Muscle of leg (tissue), 11 donors: Measurements from ENCODE around the gene GOLGA3. TPM values are rescaled to one million over a fixed set of nuclear protein-coding genes. Genes with fewer than 3 reads are reported as not detected.
"Not testable (repeated sequence)": the region's sequence is repeated elsewhere in the genome, so short reads cannot be mapped to it uniquely, and the experiment has no call there.

Source experiments
- DNase-seq: peaks from one replicate; pipeline ENCODE4 v3.0.0; 2013
- H3K27ac ChIP-seq: one replicate; pipeline ENCODE4 v1.5.1; 2013; ENCODE audit warnings: mild to moderate bottlenecking, low read length, control low read depth
- H3K27me3 ChIP-seq: one replicate; pipeline ENCODE4 v1.6.1; 2013; ENCODE audit warnings: low read length; ENCODE audit not compliant: control insufficient read depth, insufficient read depth
- H3K36me3 ChIP-seq: one replicate; pipeline ENCODE4 v1.6.1; 2013; ENCODE audit warnings: low read length; ENCODE audit not compliant: control insufficient read depth, insufficient read depth
- H3K4me1 ChIP-seq: one replicate; pipeline ENCODE4 v1.6.1; 2013; ENCODE audit warnings: low read length; ENCODE audit not compliant: control insufficient read depth, insufficient read depth
- H3K4me3 ChIP-seq: one replicate; pipeline ENCODE4 v1.5.1; 2013; ENCODE audit warnings: low read length, control low read depth
- H3K9me3 ChIP-seq: replicated peaks from 2 replicates; pipeline ENCODE4 v1.6.1; 2013; ENCODE audit warnings: low read depth, low read length; ENCODE audit not compliant: control insufficient read depth
- WGBS: methylation state at CpG from one replicate; pipeline ENCODE4 v1.1.5; 2013; ENCODE audit warnings: missing lambda C conversion rate; ENCODE audit not compliant: insufficient coverage; 5-methylcytosine and 5-hydroxymethylcytosine counted together
- polyA plus RNA-seq, 8 donors: library from polyadenylated mRNA; unstranded; fragments of 120-200 nt; gene quantifications; one replicate each; pipeline versions ENCODE4 v1.2.1 to v1.2.3, GENCODE V29; 2013; ENCODE audit warnings: inconsistent platforms in 1 of 8, low replicate concordance in 1 of 8; ENCODE audit not compliant: insufficient read length in 8 of 8, insufficient read depth in 1 of 8
- total RNA-seq: library from RNA; stranded (reverse); fragments of 120-200 nt; gene quantifications from one replicate; pipeline ENCODE4 v1.2.4, GENCODE V29; 2013

The GOLGA3 gene
- total and polyA plus RNA-seq, 9 donors, result 31.3 to 57.9 (median 41.3) TPM

DNA sequence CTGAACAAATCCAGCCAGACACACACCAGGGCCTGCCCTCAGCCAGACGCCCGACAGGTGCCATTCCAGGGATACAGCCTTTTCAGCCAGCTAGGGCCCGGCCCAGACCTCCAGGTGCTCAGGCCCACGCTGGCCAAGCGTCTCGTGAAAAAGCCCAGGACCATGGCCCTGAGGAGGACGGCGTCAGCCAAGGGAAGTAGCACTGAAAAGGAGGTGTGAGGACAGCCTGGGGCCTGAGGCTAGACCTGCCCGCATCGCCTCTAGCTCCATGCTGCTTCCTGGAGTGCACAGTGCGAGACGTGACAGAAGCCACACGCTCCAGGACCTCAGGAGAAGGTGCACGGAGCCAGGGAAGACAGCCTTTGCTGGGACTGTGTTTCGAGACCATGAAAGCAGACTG, 29.8 kb downstream of the GOLGA3 start:
- no peak overlapping the region for H3K4me3 ChIP-seq
- H3K27me3 ChIP-seq, result no peaks in the 10 kb centered on the region
- peaks cover 82% of the 10 kb centered on the region for H3K36me3 ChIP-seq
- H3K4me1 ChIP-seq, result no peaks in the 10 kb centered on the region
- no peaks in the 10 kb centered on the region for H3K9me3 ChIP-seq
- DNase-seq, result no peak
- H3K27ac ChIP-seq, result no peak overlapping the region
- WGBS, result 93% methylated on average over 15 of the region's 15 CpGs

GRCh38 chr12:132797820-132798570, 30.7 kb downstream of the GOLGA3 start:
- WGBS, result 89% methylated on average over 12 of the region's 24 CpGs

DNA sequence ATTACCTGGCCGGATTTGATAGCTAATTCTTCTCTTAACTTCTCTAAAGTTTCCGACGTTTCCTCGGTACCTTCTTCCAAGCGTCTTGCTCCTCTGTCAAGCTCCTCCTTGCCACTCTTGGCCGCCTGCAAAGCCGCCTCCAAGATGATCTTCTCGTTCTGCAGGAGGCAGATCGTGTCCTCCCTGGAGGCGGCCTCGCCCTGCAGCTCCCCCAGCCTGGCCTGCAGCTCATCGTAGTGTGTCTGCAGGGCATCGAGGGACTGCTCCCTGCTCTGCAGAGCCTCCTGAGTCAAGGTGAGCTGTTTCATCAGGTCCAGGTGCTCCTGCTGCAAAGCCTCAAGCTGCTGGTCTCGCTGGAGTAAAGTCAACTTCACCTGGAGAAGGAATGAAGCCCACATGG, 32.8 kb downstream of the GOLGA3 start:
- H3K27me3 ChIP-seq, result no peaks in the 10 kb centered on the region
- WGBS, result 94% methylated on average over 14 of the region's 14 CpGs
- no peaks in the 10 kb centered on the region for H3K9me3 ChIP-seq
- no peaks in the 10 kb centered on the region for H3K4me1 ChIP-seq
- H3K4me3 ChIP-seq, result no peak overlapping the region
- H3K27ac ChIP-seq, result no peak overlapping the region
- DNase-seq, result no peak
- peaks cover 69% of the 10 kb centered on the region for H3K36me3 ChIP-seq

More at GRCh38 chr12:132797820-132798570, 30.7 kb downstream of the GOLGA3 start:
- H3K27me3 ChIP-seq, result no peaks in the 10 kb centered on the region
- no peaks in the 10 kb centered on the region for H3K4me1 ChIP-seq
- H3K9me3 ChIP-seq, result no peaks in the 10 kb centered on the region
- no peak overlapping the region for H3K27ac ChIP-seq
- no peak overlapping the region for H3K4me3 ChIP-seq
- no peak for DNase-seq
- H3K36me3 ChIP-seq, result peaks cover 77% of the 10 kb centered on the region

DNA sequence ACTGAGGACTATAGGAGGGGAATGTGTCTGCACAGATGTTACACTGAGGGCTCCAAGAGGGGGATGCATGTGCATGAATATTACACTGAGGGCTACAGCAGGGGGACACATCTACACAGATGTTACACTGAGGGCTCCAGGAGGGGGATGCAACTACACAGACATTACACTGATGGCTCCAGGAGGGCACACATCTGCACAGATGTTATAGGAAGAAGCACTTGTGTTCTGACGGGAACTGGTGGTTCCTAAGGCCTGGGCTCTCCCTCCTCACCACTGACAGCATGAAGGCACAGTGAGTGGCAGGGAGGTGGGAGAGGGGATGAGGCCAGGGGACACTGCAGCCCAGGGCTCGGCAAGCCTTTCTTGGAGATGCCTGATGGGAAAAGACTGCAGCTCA, 36.7 kb downstream of the GOLGA3 start:
- H3K9me3 ChIP-seq, DNase-seq, H3K4me1 ChIP-seq, H3K27me3 ChIP-seq, H3K4me3 ChIP-seq, H3K27ac ChIP-seq: not testable (repeated sequence)
- 96% methylated on average over 2 of the region's 2 CpGs for WGBS
- peaks cover 59% of the 10 kb centered on the region for H3K36me3 ChIP-seq

DNA sequence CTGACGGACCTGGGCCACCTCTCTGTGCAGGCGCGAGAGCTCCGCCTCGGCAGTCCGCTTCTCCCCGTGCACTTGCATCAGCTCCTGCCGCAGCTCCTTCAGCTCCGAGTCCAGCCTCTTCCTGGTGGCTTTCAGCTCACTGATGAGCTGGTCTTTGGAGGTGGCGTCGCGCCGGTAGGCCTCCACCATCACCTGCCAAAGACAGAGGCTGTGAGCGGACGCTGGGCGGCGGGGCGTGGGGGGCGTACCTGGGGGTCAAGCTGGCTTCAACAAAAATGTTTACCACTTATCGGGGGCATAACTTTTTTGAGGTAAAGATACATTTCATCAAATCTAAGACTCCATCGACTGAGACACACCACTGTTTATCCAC, 39.6 kb downstream of the GOLGA3 start:
- DNase-seq, result no peak
- no peak overlapping the region for H3K27ac ChIP-seq
- peaks cover 63% of the 10 kb centered on the region for H3K36me3 ChIP-seq
- no peaks in the 10 kb centered on the region for H3K4me1 ChIP-seq
- no peak overlapping the region for H3K4me3 ChIP-seq
- no peaks in the 10 kb centered on the region for H3K27me3 ChIP-seq
- 92% methylated on average over 18 of the region's 21 CpGs for WGBS
- H3K9me3 ChIP-seq, result no peaks in the 10 kb centered on the region

GRCh38 chr12:132788375-132789098, 40.1 kb downstream of the GOLGA3 start:
- H3K9me3 ChIP-seq, result no peaks in the 10 kb centered on the region
- DNase-seq, result no peak
- no peaks in the 10 kb centered on the region for H3K4me1 ChIP-seq
- WGBS, result 96% methylated on average over 26 of the region's 29 CpGs
- H3K27ac ChIP-seq, result no peak overlapping the region
- no peaks in the 10 kb centered on the region for H3K27me3 ChIP-seq
- H3K4me3 ChIP-seq, result no peak overlapping the region
- peaks cover 63% of the 10 kb centered on the region for H3K36me3 ChIP-seq

DNA sequence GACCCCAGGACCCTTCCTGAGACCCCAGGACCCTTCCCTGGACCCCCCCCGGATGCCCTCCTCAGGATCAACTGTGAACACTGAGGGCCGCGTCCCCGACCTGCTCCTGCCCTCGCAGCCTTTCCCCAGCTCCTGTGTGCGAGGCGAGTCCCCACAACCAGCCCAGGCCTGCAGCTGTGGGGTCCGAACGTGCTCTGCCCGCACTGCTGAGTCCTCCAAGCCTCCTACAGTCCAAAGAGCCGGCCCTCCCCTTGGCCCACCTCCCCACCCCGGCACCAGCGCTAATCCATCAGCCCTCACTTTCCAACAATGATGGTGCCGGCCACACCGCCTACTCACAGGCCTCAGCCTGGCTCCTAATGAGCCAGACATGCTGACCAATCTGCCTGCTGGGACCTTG, 40.8 kb downstream of the GOLGA3 start:
- no peaks in the 10 kb centered on the region for H3K27me3 ChIP-seq
- no peaks in the 10 kb centered on the region for H3K4me1 ChIP-seq
- DNase-seq, result no peak
- H3K9me3 ChIP-seq, result no peaks in the 10 kb centered on the region
- H3K27ac ChIP-seq, result no peak overlapping the region
- peaks cover 68% of the 10 kb centered on the region for H3K36me3 ChIP-seq
- no peak overlapping the region for H3K4me3 ChIP-seq
- WGBS, result 90% methylated on average over 14 of the region's 15 CpGs

- Histone ChIP-seq H3K27ac (no peak overlapping the region), H3K4me3 (no peak overlapping the region), H3K9me3 (no peaks in the 10 kb centered on the region), H3K36me3 (peaks cover 78% of the 10 kb centered on the region), H3K4me1 (no peaks in the 10 kb centered on the region), H3K27me3 (no peaks in the 10 kb centered on the region)
- DNase-seq, result no peak
- WGBS, result 92% methylated on average over 20 of the region's 21 CpGs
These were observed 42.5 kb downstream of the GOLGA3 start for GRCh38 chr12:132786192-132786591.

GRCh38 chr12:132784580-132784979, 44.1 kb downstream of the GOLGA3 start:
- no peak for DNase-seq
- no peaks in the 10 kb centered on the region for H3K4me1 ChIP-seq
- no peaks in the 10 kb centered on the region for H3K9me3 ChIP-seq
- 83% methylated on average over 9 of the region's 9 CpGs for WGBS
- no peak overlapping the region for H3K27ac ChIP-seq
- H3K36me3 ChIP-seq, result peaks cover 84% of the 10 kb centered on the region
- H3K4me3 ChIP-seq, result no peak overlapping the region
- H3K27me3 ChIP-seq, result no peaks in the 10 kb centered on the region

DNA sequence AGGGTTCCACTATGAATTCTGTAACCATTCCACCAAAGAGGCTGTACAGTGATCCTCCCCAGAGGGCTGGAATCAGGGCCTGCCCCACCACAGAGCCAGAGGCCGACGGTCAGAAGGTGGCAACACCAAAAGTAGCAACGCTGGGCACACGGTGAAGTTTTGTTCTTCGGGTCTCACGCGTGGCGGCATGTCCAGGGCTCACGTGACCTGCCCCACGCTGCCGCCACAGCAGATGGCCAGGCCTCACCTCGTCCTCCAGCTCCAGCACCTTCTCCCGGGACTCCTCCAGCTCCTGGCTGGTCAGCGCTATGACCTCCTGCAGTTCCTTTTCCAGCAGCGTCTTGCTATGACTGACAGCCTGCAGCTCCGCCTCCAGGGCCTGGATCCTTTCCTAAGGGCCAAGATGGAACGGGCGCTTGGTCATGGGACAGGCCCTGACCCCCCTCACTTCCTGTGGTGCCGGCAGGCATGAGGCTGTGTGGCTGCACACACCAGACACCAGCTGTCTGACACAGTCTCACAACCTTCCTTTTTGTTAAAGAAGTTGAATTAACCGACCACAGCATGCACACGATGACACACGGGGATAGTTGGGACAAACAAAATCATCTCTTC, 44.6 kb downstream of the GOLGA3 start:
- DNase-seq, result peak; percentile 67
- WGBS, result 78% methylated on average over 22 of the region's 22 CpGs
- Histone ChIP-seq H3K4me3 (no peak overlapping the region), H3K27me3 (no peaks in the 10 kb centered on the region), H3K4me1 (no peaks in the 10 kb centered on the region), H3K36me3 (peaks cover 83% of the 10 kb centered on the region), H3K9me3 (no peaks in the 10 kb centered on the region), H3K27ac (no peak overlapping the region)
